Trophoblast cell (in vitro differentiated cells and primary cell): Measurements from ENCODE around the gene CTDSPL.

Source experiments
- DNase-seq, 2 donors: peaks; one replicate each; pipeline ENCODE4 v3.0.0-alpha.2; 2016
- H2AFZ ChIP-seq: 2 replicates; pipeline ENCODE4 v1.6.1; 2013; ENCODE audit warnings: low read length, moderate library complexity, mild to moderate bottlenecking; ENCODE audit not compliant: insufficient read depth, poor library complexity
- H2AK5ac ChIP-seq: 2 replicates; pipeline ENCODE4 v1.6.1; 2013; ENCODE audit warnings: mild to moderate bottlenecking, low read length
- H2BK120ac ChIP-seq: 2 replicates; pipeline ENCODE4 v1.6.1; 2013; ENCODE audit warnings: low read length, mild to moderate bottlenecking, moderate library complexity; ENCODE audit not compliant: insufficient read depth, poor library complexity
- H2BK12ac ChIP-seq: 2 replicates; pipeline ENCODE4 v1.6.1; 2013; ENCODE audit warnings: mild to moderate bottlenecking, low read length, moderate library complexity
- H2BK5ac ChIP-seq: 2 replicates; pipeline ENCODE4 v1.6.1; 2013; ENCODE audit warnings: low read length, low read depth, moderate library complexity, mild to moderate bottlenecking; ENCODE audit not compliant: poor library complexity
- H3K14ac ChIP-seq: 2 replicates; pipeline ENCODE4 v1.6.1; 2013; ENCODE audit warnings: mild to moderate bottlenecking, low read length
- H3K18ac ChIP-seq: 2 replicates; pipeline ENCODE4 v1.6.1; 2013; ENCODE audit warnings: mild to moderate bottlenecking, low read length
- H3K23ac ChIP-seq: 2 replicates; pipeline ENCODE4 v1.6.1; 2013; ENCODE audit warnings: low read length
- H3K27ac ChIP-seq: 2 replicates; pipeline ENCODE4 v1.5.1; 2013; ENCODE audit warnings: low read depth, mild to moderate bottlenecking, inconsistent platforms, low read length, moderate library complexity
- H3K27me3 ChIP-seq: 2 replicates; pipeline ENCODE4 v1.6.1; 2013; ENCODE audit warnings: inconsistent platforms, mild to moderate bottlenecking, low read length, moderate library complexity; ENCODE audit not compliant: insufficient read depth
- H3K36me3 ChIP-seq, 2 experiments: 1 replicate in 1 of 2; 2 replicates in 1 of 2; pipeline ENCODE4 v1.6.1; 2013; ENCODE audit warnings: low read length in 2 of 2, mild to moderate bottlenecking in 2 of 2, moderate library complexity in 1 of 2; ENCODE audit not compliant: insufficient read depth in 2 of 2, control insufficient read depth in 1 of 2
- H3K4ac ChIP-seq: 2 replicates; pipeline ENCODE4 v1.6.1; 2013; ENCODE audit warnings: low read depth, mild to moderate bottlenecking, low read length, moderate library complexity
- H3K4me1 ChIP-seq, 2 experiments: 1 replicate in 1 of 2; 2 replicates in 1 of 2; pipeline ENCODE4 v1.6.1; 2013; ENCODE audit warnings: low read length in 2 of 2, mild to moderate bottlenecking in 2 of 2, moderate library complexity in 1 of 2; ENCODE audit not compliant: insufficient read depth in 2 of 2, control insufficient read depth in 1 of 2
- H3K4me2 ChIP-seq: 2 replicates; pipeline ENCODE4 v1.6.1; 2013; ENCODE audit warnings: inconsistent platforms, mild to moderate bottlenecking, low read length, moderate library complexity
- H3K4me3 ChIP-seq: 2 replicates; pipeline ENCODE4 v1.5.1; 2013; ENCODE audit warnings: mild to moderate bottlenecking, low read depth, low read length, inconsistent platforms
- H3K79me1 ChIP-seq: one replicate; pipeline ENCODE4 v1.6.1; 2013; ENCODE audit warnings: low read length
- H3K79me2 ChIP-seq: 2 replicates; pipeline ENCODE4 v1.6.1; 2013; ENCODE audit warnings: low read length, mild to moderate bottlenecking; ENCODE audit not compliant: control insufficient read depth, insufficient read depth, poor library complexity
- H3K9ac ChIP-seq: 2 replicates; pipeline ENCODE4 v1.6.1; 2013; ENCODE audit warnings: mild to moderate bottlenecking, low read length
- H3K9me3 ChIP-seq: 2 replicates; pipeline ENCODE4 v1.6.1; 2013; ENCODE audit warnings: low read depth, mild to moderate bottlenecking, control low read depth, inconsistent platforms, low read length; ENCODE audit not compliant: insufficient read depth
- H4K12ac ChIP-seq: 2 replicates; pipeline ENCODE4 v1.6.1; 2013; ENCODE audit warnings: low read depth, mild to moderate bottlenecking, low read length, moderate library complexity
- H4K8ac ChIP-seq: 2 replicates; pipeline ENCODE4 v1.6.1; 2013; ENCODE audit warnings: low read depth, mild to moderate bottlenecking, low read length, moderate library complexity
- H4K91ac ChIP-seq: one replicate; pipeline ENCODE4 v1.6.1; 2013; ENCODE audit warnings: low read depth, mild to moderate bottlenecking, low read length, moderate library complexity
- WGBS: extraction: QIAGEN DNeasy Blood & Tissue Kit; methylation state at CpG from one replicate; pipeline ENCODE4 v1.1.7; 2013; ENCODE audit warnings: missing lambda C conversion rate; ENCODE audit not compliant: insufficient read length, insufficient coverage; ENCODE audit errors: extremely low coverage; 5-methylcytosine and 5-hydroxymethylcytosine counted together

Gene CTDSPL

GRCh38 chr3:37906734-37907282 is 45.1 kb downstream of the CTDSPL start:
- no peaks in the 10 kb centered on the region for H3K79me2 ChIP-seq
- no peak overlapping the region for H3K18ac ChIP-seq
- H3K14ac ChIP-seq, result no peak overlapping the region
- H4K8ac ChIP-seq, result no peak overlapping the region
- H2BK12ac ChIP-seq, result no peak overlapping the region
- H3K4ac ChIP-seq, result no peak overlapping the region
- H4K12ac ChIP-seq, result no peak overlapping the region
- H2AK5ac ChIP-seq, result no peak overlapping the region
- H3K4me3 ChIP-seq, result no peak overlapping the region
- no peak overlapping the region for H2BK5ac ChIP-seq
- H2AFZ ChIP-seq, result no peak overlapping the region
- no peak for DNase-seq
- no peak overlapping the region for H2BK120ac ChIP-seq
- peaks cover 2% of the 10 kb centered on the region for H3K9me3 ChIP-seq
- no peak overlapping the region for H3K27ac ChIP-seq
- peaks cover 2 to 3% of the 10 kb centered on the region in 2 experiments for H3K36me3 ChIP-seq
- H3K27me3 ChIP-seq, result no peaks in the 10 kb centered on the region
- H3K9ac ChIP-seq, result no peak overlapping the region
- no peaks in the 10 kb centered on the region for H3K79me1 ChIP-seq
- H4K91ac ChIP-seq, result no peak overlapping the region
- WGBS, result no CpG with 5 or more reads among the region's 5 CpGs
- H3K4me2 ChIP-seq, result no peak overlapping the region
- peaks cover 12 to 14% of the 10 kb centered on the region in 2 experiments for H3K4me1 ChIP-seq
- no peak overlapping the region for H3K23ac ChIP-seq

- peaks cover 2% of the 10 kb centered on the region for H3K9me3 ChIP-seq
- H3K27ac ChIP-seq, result no peak overlapping the region
- no peak overlapping the region for H2AFZ ChIP-seq
- no peak overlapping the region for H3K4me2 ChIP-seq
- H3K36me3 ChIP-seq, result peaks cover 2 to 3% of the 10 kb centered on the region in 2 experiments
- no peak for DNase-seq
- H3K4ac ChIP-seq, result no peak overlapping the region
- H3K4me1 ChIP-seq, result peaks cover 12 to 14% of the 10 kb centered on the region in 2 experiments
- H4K12ac ChIP-seq, result no peak overlapping the region
- H3K18ac ChIP-seq, result no peak overlapping the region
- H4K8ac ChIP-seq, result no peak overlapping the region
- H2BK120ac ChIP-seq, result no peak overlapping the region
- H2BK5ac ChIP-seq, result no peak overlapping the region
- H3K79me1 ChIP-seq, result no peaks in the 10 kb centered on the region
- H3K27me3 ChIP-seq, result no peaks in the 10 kb centered on the region
- H4K91ac ChIP-seq, result no peak overlapping the region
- H3K4me3 ChIP-seq, result no peak overlapping the region
- H3K9ac ChIP-seq, result no peak overlapping the region
- H3K23ac ChIP-seq, result no peak overlapping the region
- no CpG with 5 or more reads among the region's 2 CpGs for WGBS
- no peaks in the 10 kb centered on the region for H3K79me2 ChIP-seq
- H3K14ac ChIP-seq, result no peak overlapping the region
- H2AK5ac ChIP-seq, result no peak overlapping the region
- H2BK12ac ChIP-seq, result no peak overlapping the region
Observed at GRCh38 chr3:37907371-37907770, 45.7 kb downstream of the CTDSPL start.

DNA sequence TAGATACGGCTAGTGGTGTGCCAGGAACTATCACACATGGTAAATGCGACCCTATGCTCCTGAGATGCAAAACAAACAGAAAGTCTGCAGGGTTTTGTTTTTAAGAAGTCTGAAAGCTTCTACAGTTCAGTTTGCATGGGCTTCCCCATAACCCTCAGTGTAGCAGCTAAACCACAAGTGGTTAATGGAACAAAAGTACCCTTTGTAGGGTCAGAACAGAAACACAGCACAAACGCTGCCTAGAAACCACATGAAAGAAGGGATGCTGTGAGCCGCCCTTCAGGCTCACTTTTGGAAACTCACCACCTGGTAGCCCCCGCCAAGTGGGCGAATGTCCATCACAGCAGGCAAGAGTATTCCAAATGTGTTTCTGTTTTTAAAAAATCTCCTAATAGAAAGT is 46.2 kb downstream of the CTDSPL start:
- Histone ChIP-seq H2BK120ac (no peak overlapping the region), H4K91ac (no peak overlapping the region), H3K27me3 (no peaks in the 10 kb centered on the region), H2BK5ac (no peak overlapping the region), H3K27ac (no peak overlapping the region), H3K4ac (no peak overlapping the region), H3K4me2 (no peak overlapping the region), H3K9me3 (peaks cover 2% of the 10 kb centered on the region), H2AFZ (no peak overlapping the region), H3K9ac (no peak overlapping the region), H3K14ac (no peak overlapping the region), H4K12ac (no peak overlapping the region), H3K18ac (no peak overlapping the region), H3K23ac (no peak overlapping the region), H3K4me1 (peaks cover 12 to 14% of the 10 kb centered on the region in 2 experiments), H3K36me3 (peaks cover 2 to 3% of the 10 kb centered on the region in 2 experiments), H3K79me2 (no peaks in the 10 kb centered on the region), H3K79me1 (no peaks in the 10 kb centered on the region), H4K8ac (no peak overlapping the region), H3K4me3 (no peak overlapping the region), H2BK12ac (no peak overlapping the region), H2AK5ac (no peak overlapping the region)
- WGBS, result no CpG with 5 or more reads among the region's 6 CpGs
- DNase-seq, result no peak

- Histone ChIP-seq H4K91ac (no peak overlapping the region), H3K14ac (no peak overlapping the region), H2BK120ac (no peak overlapping the region), H3K4me1 (peaks cover 7 to 11% of the 10 kb centered on the region in 2 experiments), H4K12ac (no peak overlapping the region), H3K4me2 (no peak overlapping the region), H3K18ac (no peak overlapping the region), H3K36me3 (peaks cover 2 to 3% of the 10 kb centered on the region in 2 experiments), H2AK5ac (no peak overlapping the region), H3K27me3 (no peaks in the 10 kb centered on the region), H2AFZ (no peak overlapping the region), H3K79me1 (no peaks in the 10 kb centered on the region), H2BK12ac (no peak overlapping the region), H3K4ac (no peak overlapping the region), H3K4me3 (no peak overlapping the region), H3K23ac (no peak overlapping the region), H3K79me2 (no peaks in the 10 kb centered on the region), H3K27ac (no peak overlapping the region), H3K9ac (no peak overlapping the region), H4K8ac (no peak overlapping the region), H2BK5ac (no peak overlapping the region), H3K9me3 (peaks cover 2% of the 10 kb centered on the region)
- no peak for DNase-seq
- no CpG with 5 or more reads among the region's 5 CpGs for WGBS
Observed at GRCh38 chr3:37909067-37909911, 47.6 kb downstream of the CTDSPL start.
